Right forelimb (tissue), 1 donor: Measurements from ENCODE around the gene EEFSEC.

Source experiments
- DNase-seq: peaks from one replicate; pipeline ENCODE4 v3.0.0-alpha.2; 2018

Gene EEFSEC

GRCh38 chr3:128372281-128372680 lies 219.0 kb downstream of the EEFSEC start:
- DNase-seq, result no peak

GRCh38 chr3:128372707-128373533 lies 219.6 kb downstream of the EEFSEC start:
- no peak for DNase-seq

- no peak for DNase-seq
Observed at GRCh38 chr3:128374746-128375445, 221.6 kb downstream of the EEFSEC start.

GRCh38 chr3:128376516-128376915 lies 223.2 kb downstream of the EEFSEC start:
- DNase-seq, result no peak

- DNase-seq, result peak; percentile 61
Observed at GRCh38 chr3:128378631-128379347, 225.5 kb downstream of the EEFSEC start.

GRCh38 chr3:128379367-128380160 lies 226.3 kb downstream of the EEFSEC start:
- DNase-seq, result no peak

GRCh38 chr3:128380295-128380694 lies 227.0 kb downstream of the EEFSEC start:
- no peak for DNase-seq

GRCh38 chr3:128380719-128381118 lies 227.4 kb downstream of the EEFSEC start:
- no peak for DNase-seq

- DNase-seq, result no peak
Observed at GRCh38 chr3:128381609-128382008, 228.3 kb downstream of the EEFSEC start.

GRCh38 chr3:128382221-128382807 lies 229.0 kb downstream of the EEFSEC start:
- no peak for DNase-seq

- peak; percentile 67 for DNase-seq
Observed at GRCh38 chr3:128383316-128384235, 230.3 kb downstream of the EEFSEC start.

GRCh38 chr3:128385080-128385832 lies 232.0 kb downstream of the EEFSEC start:
- no peak for DNase-seq

- DNase-seq, result no peak
Observed at GRCh38 chr3:128388932-128389331, 235.7 kb downstream of the EEFSEC start.

- no peak for DNase-seq
Observed at GRCh38 chr3:128390867-128391266, 237.6 kb downstream of the EEFSEC start.

- no peak for DNase-seq
Observed at GRCh38 chr3:128392021-128392420, 238.7 kb downstream of the EEFSEC start.

GRCh38 chr3:128392818-128393544 lies 239.7 kb downstream of the EEFSEC start:
- DNase-seq, result no peak

GRCh38 chr3:128394033-128394432 lies 240.8 kb downstream of the EEFSEC start:
- DNase-seq, result no peak

GRCh38 chr3:128395046-128395445 lies 241.8 kb downstream of the EEFSEC start:
- no peak for DNase-seq

- DNase-seq, result peak; percentile 81
Observed at GRCh38 chr3:128395500-128396162, 242.3 kb downstream of the EEFSEC start.
